AG09309 (cell line): ENCODE data around the gene TRAPPC12.
"Not testable (repeated sequence)": the region's sequence is repeated elsewhere in the genome, so short reads cannot be mapped to it uniquely, and the experiment has no call there.

Experiments used
- DNase-seq: peaks from one replicate; pipeline ENCODE4 v3.0.0-alpha.2; 2010; ENCODE audit warnings: low read depth
- H3K4me3 ChIP-seq: 2 replicates; pipeline ENCODE4 v1.5.1; 2011; ENCODE audit warnings: mild to moderate bottlenecking, low read depth, low read length, moderate library complexity; ENCODE audit not compliant: control insufficient read depth
- TF ChIP-seq, protein P1 (sequence below): IDR thresholded peaks from 2 replicates; pipeline ENCODE4 v1.5.1; 2011; ENCODE audit warnings: mild to moderate bottlenecking, low read depth, low read length, inconsistent platforms; ENCODE audit not compliant: insufficient read depth, control insufficient read depth; ENCODE audit errors: missing control alignments

The TRAPPC12 gene

DNA sequence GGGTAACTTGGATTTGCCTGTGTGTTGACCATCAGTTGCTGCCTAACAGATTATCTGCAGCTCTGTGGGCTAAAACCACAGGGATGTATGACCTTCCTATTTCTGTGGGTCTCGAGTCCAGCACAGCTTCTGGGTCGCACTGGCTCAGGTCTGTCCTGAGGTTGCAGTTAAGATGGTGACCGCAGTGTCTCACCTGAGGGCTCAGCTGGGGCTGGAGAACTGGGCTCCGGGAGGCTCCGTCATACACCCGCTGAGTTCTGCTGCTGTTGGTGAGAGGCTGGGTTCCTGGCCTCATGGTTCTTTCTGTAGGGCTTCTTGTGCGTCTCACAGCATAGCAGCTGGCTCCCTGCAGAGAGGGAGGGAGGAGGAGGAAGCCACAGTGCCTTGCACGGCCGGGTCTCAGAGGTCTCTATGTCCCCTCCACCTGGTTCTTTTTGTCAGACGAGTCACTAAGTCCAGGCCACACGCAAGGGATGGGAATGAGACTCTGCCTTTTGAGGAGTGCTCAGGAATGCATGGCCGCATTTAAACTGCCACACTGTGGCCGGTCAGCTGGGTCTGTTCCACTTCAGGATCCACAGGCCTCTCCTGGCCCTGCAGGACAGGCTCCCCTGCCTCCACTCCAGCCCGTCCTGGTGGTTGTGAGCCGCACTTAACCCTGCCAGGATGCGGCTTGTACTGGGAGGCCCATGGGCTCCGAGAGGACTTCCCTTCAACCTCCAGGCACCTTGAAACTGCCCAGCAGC, 72.6 kb downstream of the TRAPPC12 start:
- H3K4me3 ChIP-seq: no peak overlapping the region
- no peak for DNase-seq
- TF ChIP-seq, protein P1, sequence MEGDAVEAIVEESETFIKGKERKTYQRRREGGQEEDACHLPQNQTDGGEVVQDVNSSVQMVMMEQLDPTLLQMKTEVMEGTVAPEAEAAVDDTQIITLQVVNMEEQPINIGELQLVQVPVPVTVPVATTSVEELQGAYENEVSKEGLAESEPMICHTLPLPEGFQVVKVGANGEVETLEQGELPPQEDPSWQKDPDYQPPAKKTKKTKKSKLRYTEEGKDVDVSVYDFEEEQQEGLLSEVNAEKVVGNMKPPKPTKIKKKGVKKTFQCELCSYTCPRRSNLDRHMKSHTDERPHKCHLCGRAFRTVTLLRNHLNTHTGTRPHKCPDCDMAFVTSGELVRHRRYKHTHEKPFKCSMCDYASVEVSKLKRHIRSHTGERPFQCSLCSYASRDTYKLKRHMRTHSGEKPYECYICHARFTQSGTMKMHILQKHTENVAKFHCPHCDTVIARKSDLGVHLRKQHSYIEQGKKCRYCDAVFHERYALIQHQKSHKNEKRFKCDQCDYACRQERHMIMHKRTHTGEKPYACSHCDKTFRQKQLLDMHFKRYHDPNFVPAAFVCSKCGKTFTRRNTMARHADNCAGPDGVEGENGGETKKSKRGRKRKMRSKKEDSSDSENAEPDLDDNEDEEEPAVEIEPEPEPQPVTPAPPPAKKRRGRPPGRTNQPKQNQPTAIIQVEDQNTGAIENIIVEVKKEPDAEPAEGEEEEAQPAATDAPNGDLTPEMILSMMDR: no peak

DNA sequence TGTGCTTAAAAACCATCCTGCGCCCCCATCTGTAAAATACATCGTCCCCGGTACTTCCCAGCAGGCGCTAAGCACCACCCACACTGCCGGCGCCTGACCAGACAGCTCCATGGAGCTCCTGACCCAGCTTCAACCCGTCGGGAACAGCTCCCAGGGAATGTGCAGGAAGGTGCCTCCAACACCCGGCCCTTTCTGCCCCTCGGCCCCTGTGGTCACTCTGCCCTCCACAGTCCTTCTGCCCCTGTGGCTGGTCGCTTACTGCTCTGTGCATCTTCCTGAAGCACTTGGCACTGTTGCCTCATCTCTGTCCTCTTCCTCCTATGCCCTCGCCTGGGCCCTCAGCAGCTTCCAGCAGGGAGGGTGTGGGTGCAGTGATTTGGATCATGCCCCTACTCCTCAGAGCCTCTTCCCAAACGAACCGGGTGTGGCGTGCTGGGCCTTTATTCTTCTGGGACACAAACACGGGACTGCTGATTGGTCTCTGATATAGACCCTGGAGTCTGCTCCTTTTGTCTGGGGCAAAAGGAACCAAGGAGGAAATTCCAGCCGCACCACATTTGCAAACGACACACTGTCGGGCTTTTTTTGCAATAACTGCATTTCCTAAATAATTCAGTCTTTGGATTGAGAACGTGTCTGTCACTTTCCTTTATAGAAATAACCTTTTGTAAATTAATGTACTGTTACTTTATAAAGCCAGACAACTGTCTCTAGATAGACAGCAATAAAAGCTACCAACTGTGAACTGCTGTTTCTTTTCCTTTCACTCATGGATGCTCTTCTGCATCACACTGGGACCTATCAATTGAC, 73.9 kb downstream of the TRAPPC12 start:
- H3K4me3 ChIP-seq: no peak overlapping the region
- no peak for DNase-seq
- TF ChIP-seq, protein P1: no peak

DNA sequence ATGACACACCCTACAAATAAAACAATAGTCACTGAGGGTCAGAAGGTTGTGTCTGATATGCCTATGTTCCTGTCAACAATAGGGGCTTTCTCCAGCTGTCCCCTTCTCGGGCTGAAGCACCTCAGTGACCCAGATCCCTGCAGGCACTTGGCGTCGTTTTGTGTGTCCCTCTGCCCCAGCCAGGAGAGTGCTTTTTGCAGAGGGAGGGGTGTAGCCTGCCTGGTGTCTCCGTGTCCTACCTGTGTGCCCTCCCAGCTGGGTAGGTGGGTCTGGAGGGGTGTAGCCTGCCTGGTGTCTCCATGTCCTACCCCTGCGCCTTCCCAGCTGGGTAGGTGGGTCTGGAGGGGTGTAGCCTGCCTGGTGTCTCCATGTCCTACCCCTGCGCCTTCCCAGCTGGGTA, 74.5 kb downstream of the TRAPPC12 start:
- H3K4me3 ChIP-seq, DNase-seq: not testable (repeated sequence)

DNA sequence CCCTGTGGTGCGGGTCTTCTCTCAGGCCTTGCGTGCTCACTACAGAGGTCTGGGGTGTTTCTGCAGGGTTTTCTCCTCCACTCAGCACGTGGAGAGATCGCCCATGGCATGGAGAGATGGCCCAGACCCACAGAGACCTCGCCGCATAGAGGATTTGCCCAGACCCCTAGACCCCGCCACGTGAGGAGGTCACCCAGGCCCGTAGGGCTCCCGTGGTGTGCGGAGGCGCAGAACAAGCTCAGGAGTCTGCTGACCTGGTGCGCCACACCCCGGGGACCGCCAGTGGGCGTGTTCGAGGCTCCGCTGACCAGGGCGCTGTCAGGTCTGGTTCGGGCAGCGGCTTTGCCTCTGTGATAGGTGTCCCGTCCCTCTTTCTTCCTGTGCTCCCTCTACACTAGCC, 75.3 kb downstream of the TRAPPC12 start:
- TF ChIP-seq, protein P1: no peak
- H3K4me3 ChIP-seq: no peak overlapping the region
- no peak for DNase-seq

DNA sequence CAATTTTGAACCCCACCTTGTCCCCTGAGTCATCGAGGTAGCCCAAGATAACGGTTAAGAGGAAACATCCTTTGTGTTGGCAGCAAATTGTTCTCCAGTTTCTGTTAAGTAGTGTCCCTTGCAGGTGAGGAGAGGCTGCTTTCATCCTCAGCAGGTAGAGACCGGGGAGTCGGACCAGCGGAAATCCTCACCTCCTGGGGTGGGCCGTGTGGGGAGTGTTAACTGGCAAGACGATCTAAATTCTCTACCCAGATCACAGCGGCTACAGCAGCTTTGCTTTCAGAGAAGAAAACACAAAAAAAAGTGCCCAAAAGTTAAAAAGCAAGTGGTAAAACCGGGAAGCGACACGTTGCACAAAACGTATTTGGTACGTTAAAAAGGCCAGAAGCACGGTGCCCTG, 76.6 kb downstream of the TRAPPC12 start:
- TF ChIP-seq, protein P1: no peak
- DNase-seq: no peak
- H3K4me3 ChIP-seq: no peak overlapping the region

DNA sequence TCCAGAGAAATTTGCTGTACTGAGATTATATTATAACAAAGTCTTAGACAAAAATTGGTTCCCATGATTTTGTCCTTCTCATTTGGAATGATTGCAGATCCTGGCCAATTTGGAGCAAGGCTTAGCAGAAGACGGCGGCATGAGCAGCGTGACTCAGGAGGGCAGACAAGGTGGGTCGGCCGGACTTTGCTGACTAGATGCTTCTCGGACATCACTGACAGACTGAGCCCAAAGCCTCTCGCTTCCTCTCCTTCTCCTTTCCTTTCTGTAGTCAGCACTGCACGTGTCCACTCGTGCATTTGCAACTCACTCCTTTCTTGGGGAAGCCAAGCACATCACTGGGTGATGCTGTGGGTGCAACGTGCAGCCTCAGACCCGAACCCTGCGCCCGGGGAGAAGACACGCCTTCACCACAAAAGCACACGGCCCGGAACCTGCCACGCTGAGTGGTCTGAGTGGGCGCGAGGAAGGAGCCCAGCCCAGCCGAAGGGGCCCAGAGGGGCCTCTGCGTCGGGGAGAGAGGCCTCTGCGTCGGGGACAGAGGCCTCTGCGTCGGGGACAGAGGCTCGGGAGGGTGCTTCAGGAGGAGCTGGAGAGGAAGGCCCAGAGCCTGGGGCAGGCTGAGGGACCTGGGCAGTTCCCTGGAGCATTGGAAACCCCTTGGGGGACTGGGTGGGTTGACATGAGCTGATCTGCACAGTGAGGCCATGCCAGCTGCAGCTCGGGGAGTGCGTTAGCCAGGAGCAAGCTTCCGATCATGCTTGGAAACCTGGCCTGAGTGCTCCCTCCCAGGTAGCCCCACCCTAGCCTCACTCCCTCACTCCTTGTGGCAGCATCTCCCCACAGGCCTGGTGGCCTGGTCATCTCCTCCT, 78.3 kb downstream of the TRAPPC12 start:
- TF ChIP-seq, protein P1: no peak
- H3K4me3 ChIP-seq: no peak overlapping the region

More for the DNA sequence above, 78.3 kb downstream of the TRAPPC12 start:
- DNase-seq: no peak
